Ramos (cell line): ENCODE data around the gene SUSD1.
"Not testable (repeated sequence)": the region's sequence is repeated elsewhere in the genome, so short reads cannot be mapped to it uniquely, and the experiment has no call there.

ENCODE experiments used
- in situ Hi-C: fragments of 300-500 bp; cut with MboI; formaldehyde crosslinking; loops from one replicate; pipeline ENCODE4 v1.14.3; 2022; ENCODE audit warnings: low sequenced_read_pairs; ENCODE audit not compliant: unreplicated experiment

SUSD1 gene

DNA sequence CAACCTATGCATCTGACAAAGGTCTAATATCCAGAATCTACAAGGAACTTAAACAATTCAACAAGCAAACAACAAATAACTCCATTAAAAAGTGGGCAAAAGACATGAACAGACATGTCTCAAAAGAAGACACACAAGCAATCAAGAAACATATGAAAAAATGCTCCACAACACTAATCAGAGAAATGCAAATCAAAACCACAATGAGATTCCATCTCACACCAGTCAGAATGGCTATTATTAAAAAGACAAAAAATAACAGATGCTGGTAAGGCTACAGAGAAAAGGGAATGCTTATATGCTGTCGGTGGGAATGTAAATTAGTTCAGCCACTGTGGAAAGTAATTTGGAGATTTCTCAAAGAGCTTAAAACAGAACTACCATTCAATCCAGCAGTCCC, 41.3 kb downstream of the SUSD1 start:
- in situ Hi-C loops, result not testable (repeated sequence)

DNA sequence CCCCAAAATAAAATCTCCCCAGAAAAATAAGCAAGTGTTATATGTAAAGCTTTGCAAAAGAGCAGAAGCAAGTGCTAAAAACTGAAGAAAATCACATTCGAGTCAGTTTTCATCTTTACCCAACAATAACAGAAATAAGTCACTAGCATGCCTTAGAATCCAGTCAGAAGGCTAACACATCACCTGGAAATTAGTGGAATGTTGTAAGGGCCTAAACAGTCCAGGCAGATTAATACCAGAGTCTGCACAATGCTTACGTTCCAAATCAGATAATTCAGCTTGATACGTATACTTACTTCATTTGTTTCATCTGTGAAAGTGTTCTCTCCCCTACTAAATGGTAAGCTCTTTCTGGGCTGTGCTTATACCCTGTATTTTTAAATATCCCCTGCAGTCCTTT, 42.7 kb downstream of the SUSD1 start:
- in situ Hi-C loops, result no loop called here

DNA sequence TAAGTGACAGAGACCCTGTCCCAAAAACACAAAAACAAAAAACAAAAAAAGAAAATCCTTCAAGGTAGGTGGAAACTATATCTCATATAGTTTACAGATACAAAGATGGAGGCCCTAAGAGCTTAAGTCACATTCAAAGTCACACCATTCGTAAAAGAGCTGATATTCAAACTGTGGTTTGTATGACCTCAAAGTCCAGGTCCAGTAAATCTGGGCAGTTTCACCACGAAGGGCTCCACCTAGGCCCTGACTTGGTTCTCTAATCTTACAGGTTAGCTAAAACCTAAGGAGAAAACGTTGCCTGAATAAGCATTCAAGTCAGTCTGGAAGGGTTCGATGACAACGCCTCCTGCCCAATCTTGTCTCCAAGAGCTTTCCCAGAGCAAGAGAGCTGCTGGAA, 44.1 kb downstream of the SUSD1 start:
- in situ Hi-C loops, result no loop called here

DNA sequence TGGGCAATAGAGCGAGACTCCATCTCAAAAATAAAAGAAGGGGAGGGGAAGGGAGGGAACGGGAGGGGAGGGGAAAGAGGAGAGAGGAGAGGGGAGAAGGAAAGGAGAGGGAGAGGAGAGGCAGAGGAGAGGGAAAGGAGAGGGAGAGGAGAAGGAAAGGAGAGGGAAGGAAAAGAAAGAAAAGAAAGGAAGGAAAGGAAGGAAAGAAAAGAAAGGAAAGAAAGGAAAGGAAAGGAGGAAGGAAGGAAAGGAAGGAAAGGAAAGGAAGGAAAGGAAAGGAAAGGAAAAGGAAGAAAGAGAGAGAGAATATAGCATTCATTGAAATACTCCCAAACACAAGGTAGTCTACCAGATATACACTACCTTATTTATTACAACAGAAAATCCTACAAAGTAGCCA, 44.8 kb downstream of the SUSD1 start:
- in situ Hi-C loops, result no loop called here

DNA sequence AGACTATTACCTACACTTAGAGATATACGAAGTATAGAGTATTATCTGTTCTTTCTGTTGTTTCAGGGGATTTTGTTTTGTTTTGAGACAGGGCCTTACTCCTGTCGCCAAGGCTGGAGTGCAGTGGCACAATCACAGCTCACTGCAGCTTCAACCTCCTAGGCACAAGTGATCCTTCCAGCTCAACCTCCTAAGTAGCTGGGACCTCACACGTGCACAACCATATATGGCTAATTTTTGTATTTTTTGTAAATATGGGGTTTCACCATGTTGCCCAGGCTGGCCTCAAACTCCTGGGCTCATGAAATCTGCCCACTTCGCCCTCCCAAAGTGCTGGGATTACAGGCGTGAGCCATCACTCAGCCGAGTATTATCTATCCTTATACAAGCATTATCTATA, 45.9 kb downstream of the SUSD1 start:
- in situ Hi-C loops, result no loop called here

DNA sequence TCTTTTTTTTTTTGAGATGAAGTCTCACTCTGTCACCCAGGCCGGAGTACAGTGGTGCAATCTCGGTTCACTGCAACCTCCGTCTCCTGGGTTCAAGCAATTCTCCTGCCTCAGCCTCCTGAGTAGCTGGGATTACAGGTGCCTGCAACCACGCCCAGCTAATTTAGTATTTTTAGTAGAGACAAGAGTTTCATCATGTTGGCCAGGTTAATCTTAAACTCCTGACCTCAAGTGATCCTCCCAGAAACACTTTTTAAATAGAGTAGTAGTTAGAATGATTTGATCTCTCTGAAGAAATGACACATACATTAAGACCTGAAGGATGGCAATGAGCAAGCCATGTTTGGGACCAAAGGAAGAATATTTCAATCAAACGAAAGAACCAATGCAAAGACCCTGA, 46.7 kb downstream of the SUSD1 start:
- in situ Hi-C loops, result not testable (repeated sequence)

DNA sequence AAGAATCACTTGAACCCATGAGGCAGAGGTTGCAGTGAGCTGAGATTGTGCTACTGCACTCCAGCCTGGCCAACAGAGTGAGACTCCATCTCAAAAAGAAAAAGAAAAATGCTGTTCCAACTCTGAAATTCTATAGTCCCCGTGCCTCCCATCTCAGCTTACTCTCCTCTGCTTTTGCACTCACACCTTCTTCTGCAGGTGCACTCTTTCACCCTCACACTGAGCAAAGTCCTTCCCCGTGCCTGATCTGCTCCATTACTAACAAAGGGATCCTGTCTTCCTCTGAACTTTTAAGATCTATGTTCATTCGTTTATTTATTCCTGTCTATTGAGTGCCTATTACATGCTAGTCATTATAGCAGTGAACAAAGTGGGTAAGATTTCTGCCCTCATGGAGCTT, 47.8 kb downstream of the SUSD1 start:
- in situ Hi-C loops, result no loop called here

DNA sequence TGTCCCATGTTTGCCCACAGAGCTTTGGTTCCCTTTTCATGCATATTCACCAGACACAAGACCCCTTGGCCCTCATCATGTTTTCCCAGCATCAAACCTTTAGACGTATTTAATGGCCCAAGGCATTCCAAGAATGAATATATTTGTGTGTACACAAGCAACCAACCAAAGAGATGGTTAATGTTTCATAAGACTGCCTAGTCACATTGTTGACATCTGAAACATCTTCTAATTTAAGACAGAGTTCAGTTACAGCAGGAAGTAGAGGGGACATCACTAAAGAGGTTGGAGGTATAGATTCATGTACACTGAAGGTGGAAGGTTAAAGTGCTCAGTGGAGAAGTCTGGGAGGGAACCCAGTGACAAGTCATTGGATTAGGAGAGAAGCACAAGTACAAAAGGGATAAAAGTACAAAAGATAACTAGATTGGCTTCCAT, 49.1 kb downstream of the SUSD1 start:
- in situ Hi-C loops, result no loop called here

DNA sequence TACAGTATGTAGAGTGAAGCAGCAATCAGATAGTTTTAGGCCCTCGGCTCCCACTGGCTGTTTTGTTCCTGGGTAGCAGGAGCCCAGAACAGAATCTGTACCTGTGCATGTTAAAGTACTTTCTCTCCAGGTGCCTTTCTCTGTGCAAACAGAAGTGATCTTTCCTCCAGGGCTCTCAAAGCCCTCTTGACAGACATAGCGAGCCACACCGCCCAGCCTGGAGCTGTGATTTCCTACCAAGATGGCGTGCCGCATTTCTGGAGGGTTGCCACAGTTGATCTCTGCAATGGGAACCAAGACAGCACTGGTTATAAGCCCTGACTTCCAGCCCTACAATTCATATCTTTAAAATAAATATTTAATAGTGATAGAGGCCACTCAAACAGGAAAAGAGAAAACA, 50.9 kb downstream of the SUSD1 start:
- in situ Hi-C loops, result no loop called here

DNA sequence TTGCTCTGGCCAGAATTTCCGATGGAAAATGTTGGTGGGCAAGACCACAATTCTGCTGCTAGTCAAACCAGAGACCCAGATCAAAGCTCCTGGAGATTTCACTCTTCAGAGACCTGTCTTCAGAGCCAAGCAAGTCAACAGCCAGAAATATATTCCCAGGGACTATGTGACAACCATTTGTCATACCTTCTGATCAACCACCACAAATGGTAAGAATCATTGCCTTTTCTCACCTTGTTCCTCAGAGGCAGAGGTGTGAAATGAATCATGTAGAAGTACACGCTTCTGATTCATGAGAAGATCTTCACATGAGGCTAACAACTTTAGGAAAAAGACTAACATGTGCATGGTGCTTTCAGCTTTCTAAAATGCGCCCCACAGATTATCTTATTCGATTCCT, 53.5 kb downstream of the SUSD1 start:
- in situ Hi-C loops, result no loop called here

DNA sequence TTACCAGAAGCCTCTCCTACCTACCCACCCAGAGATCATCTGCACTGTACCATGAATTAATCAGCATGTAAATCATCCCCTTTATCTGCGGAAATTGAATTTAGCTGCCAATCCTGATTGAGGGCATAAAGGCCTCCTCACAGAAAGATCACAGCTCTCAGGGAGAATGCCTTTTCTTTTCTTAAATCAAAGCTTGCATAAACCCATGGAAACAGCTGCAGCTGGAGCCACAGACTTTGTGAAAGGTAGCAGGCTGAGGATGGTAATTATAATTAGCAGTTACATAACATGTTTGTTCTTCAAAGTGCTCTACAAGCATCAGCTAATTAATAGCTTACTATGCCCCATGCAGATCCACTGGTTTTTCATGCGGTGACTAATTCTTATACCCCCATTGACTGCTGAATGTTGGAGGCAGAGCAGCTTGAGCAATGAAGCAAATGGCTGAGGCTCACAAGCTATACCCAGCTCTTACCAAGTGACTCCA, 54.6 kb downstream of the SUSD1 start:
- in situ Hi-C loops, result no loop called here

DNA sequence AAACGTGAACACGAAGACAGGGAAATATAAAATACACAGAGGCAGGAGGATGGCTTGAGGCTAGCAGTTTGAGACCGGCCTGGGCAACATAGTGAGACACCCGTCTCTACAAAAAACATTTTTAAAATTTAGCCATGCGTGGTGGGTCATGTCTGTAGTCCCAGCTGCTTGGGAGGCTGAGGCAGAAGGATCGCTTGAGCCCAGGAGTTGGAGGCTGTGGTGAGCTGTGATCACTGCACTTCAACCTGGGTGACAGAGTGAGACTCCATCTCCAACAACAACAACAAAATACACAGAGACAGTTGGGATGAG, 55.1 kb downstream of the SUSD1 start:
- in situ Hi-C loops, result no loop called here

DNA sequence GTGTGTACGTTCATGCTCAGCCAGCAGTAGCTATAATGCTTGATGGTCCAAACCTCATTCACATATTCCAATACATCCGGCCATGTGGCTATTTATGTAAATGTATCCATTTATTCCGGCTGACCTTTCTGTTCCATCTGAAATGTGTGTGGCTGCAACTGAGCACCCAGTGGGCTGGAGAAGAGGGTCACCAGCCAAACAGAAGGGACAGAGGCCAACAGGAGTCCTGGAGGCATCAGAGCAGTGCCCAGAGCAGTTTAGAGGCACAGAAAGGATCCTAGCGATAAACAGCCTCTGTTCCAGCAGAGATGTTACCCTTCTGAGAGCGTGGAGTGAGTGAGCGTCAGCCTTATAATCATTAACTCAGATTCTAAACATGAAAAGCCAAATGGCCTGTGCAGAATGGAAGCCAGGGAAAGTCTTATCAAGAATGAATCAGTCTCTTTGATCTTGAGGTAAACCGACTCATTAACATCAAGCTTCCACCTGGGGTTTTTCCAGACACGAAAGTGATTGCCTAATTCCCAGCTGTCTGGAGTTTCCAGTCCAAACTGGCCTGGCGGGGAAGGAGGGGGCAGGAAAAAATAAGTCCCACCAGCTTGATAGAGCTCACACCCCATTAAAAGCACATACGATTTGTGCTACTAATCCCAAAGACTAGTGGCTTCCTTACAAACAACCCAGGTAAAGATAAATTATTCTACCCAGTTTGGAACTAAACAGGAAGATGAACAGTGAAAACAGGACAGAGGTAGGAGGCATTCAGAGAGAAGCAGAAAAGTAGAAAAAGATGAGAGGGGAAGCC, 55.7 kb downstream of the SUSD1 start:
- in situ Hi-C loops, result no loop called here

DNA sequence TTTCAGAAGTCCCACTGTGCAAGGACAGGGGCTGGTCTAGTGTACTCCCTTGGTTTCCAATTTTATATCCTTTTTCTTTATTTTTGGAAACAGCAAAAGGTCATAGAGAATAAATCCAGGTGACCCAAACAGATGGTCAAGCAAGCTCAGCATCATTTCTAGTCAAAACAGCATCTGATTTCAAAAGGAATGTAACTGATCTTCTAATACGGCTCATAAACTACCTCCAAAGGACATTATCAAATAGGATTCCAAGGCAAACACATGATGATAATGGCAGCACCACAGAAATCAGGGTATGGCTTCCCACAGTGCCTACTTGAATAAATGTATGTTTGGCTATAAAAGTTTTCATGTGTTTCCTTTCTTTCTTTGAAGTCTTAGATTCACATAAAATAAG, 57.1 kb downstream of the SUSD1 start:
- in situ Hi-C loops, result no loop called here

DNA sequence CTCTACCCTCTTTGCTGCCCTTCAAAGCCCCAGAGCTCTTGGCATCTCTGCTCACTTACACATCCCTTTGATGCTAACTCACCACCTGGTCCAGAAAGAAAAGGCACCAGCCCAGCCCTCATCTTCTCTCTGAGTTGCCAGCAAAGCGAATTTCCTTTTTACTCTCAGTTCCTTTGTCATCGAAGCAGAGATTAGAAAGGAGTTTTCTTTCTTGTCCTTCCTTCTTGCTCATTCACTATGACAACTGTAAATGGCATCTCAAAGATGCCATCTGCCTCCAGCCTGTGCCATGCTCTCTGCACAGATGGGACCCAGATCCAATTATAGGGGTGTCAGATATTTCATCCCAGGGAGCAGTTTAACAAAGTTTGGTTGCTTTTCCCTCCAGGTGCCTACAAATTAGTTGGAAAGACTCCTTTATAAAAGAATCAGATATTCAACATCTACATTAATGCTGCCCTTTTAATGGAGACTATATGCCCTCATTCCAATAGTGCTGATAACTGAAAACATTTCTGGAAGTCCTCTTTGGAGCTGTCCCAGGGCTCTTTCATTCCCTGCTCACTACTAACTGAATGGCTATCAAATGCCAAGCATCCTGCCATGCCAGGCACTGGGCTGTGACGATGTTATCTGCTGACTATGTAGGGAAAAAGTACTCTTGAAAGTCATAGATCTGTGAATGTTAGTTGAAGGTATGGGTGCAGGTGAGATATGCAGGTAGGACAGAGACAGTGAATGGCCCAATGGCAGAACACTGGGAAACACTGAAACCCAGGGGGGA, 58.9 kb downstream of the SUSD1 start:
- in situ Hi-C loops, result no loop called here

DNA sequence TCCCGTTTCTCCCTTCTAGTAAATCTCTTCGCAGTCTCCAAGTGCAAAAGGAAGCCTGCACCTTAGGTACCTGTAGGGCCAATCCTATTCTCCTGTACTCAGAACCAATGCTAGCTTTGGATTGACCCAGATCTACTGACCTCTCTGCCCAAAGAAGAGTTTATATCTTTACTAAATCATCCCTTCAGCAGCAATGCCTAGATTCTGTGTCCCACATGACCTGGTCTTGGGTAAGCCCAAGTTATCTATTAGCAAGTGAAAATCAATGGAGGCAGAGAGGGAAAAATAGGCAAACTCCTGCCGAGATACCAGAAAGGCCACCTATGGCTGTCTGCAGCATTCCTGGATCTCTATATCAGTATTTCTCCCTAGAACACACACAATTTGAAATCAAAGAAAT, 60.0 kb downstream of the SUSD1 start:
- in situ Hi-C loops, result no loop called here

DNA sequence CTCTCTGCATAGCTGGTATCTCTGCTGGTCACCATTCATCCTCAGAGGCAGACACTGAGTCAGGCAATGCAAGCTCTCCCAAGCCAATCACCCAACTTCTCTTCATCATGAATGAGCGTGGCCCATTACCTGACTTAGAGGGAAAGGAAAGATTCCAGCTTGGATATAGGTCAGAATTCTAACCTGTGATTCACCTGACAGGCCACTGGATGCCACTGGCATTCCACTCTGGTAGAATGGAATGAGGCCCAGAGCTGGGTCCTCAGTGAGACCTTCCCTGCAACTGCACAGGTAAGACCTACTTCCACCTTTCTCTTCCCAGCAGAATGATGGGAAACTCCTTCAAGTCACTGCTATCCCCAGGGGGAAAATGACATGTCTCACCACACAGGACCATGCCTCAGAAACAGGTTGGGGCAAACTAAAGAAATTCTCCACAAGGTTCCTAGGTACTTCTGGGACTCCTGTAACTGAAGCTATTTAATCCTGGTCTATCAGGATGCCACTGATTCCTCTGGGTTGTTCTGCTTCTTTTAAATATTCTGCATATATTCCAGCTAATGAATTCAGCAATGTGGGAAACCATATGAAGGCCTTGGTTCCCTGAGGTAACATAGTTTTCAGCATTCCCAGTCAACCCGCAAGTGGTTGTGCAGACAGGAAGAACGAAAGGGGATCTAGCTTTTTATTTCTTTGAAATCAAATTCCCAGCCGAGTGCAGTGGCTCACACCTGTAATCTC, 62.0 kb downstream of the SUSD1 start:
- in situ Hi-C loops, result no loop called here

DNA sequence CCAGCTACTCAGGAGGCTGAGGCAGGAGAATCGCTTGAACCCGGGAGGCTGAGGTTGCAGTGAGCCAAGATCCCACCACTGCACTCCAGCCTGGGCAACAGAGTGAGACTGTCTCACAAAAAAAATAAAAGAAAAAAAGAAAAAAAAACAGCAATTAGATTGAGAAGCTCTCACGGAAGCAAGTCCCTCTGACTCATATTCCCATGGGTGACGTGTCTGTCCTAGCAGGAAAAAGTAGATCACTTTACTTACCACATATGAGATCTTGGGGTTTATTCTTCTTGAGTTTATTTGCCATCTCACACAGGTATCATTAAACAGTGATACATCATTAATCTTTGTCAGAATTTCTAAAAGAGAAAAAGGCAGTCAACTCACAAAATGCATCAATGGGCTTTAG, 62.6 kb downstream of the SUSD1 start:
- in situ Hi-C loops, result no loop called here

DNA sequence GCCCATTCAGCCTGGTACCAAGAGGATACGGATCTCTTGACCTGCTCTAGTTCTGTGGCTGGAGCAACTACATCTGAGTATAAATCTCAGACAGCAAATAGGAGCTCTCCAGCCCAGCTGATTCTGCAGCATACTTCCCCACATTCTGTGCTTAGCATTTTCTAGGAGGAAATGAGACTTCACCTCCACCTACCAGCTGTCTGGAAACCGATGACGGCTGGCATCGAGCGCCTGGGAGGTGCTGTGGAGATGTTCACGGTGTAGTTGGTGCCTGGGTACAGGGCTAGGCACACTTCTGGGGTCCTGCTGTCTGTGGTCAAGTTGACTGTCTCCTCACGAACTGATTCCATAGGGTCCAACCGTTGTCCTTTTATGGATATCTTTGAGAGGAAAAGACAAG, 63.6 kb downstream of the SUSD1 start:
- in situ Hi-C loops, result no loop called here

DNA sequence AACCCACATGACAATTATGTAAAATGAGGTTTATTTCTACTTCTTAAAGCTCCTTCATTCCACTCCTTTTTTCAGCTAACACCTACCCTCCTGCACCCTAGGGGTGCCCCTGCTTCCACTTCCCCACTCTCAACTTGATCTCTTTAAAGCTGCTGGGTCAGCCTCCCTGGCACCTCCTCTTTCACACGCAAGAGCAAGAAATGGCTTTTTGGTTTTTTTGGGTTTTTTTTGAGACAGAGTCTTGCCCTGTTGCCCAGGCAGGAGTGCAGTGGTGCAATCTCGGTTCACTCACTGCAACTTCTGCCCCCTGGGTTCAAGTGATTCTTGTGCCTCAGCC, 64.4 kb downstream of the SUSD1 start:
- in situ Hi-C loops, result no loop called here

DNA sequence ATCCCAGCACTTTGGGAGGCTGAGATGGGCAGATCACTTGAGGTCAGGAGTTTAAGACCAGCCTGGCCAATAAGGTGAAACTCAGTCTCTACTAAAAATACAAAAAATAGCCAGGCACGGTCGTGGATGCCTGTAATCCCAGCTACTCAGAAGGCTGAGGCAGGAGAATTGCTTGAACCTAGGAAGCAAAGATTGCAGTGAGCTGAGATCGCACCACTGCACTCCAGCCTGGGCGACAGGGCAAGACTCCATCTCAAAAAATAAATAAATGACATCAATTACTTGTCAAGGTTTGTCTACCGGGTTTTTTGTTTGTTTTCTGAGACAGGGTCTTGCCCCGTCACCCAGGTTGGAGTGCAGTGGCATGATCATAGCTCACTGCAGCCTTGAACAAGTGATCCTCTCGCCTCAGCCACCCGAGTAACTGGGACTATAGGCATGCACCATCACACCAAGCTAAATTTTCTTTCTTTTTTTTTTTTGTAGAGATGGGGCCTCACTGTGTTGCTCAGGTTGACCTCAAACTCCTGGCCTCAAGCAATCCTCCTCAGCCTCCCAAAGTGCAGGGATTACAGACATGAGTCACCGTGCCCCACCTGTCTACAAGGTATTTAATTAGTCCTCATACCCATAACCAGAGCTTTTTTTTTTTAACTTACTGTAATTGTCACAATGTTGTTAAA, 64.9 kb downstream of the SUSD1 start:
- in situ Hi-C loops, result no loop called here
